ENCODE measurements around the gene FKBP14. TPM values are rescaled to one million over a fixed set of nuclear protein-coding genes. Genes with fewer than 3 reads are reported as not detected.

Gene FKBP14
- total RNA-seq = 12.8 TPM

GRCh38 chr7:30026229-30027064 lies at the start of gene FKBP14:
FKBP14 (minus strand) TSS chr7:30026702; CDS start chr7:30026508, 194 bp downstream.

GRCh38 chr7:30028216-30028748 lies 1.8 kb upstream of the FKBP14 start, which contains the start of gene PLEKHA8:
PLEKHA8 (plus strand) TSS chr7:30028412; CDS start chr7:30028763, 351 bp downstream.

DNA sequence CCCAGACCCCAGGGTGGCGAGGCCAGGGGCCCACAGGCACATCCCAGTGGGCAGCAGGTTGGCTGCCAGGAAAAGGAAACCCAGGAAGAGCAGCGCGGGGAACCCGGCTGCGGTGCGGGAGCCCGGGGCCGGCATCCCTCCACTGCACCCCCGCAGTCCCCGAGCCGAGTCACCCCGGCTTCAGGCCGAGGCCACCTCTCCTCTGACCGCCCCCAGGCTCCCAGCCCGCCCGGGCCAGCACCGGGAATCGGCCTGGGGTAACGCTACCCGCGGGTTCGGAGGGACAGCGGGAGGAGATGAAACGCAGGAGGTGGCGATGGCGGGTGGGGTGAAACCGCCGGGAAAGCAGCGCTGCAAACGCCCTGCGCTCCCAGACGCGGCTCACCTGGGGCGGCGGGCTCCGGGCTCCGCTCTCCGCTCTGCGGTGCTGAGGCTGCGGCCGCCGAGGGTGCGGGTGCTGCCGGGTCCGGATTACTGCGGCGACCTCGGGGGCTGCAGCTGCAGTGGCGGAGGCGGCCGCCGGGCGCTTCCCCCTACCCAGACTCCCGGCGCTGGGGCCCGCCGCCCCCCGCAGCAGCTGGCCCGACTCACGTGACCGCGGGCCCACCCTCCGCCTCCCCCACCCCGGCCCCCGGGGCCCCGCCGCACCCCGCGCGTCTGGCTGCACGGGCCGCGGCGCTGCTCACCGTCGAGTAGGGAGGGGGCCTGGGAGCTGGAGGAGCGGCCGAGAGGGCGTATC lies 37.1 kb downstream of the FKBP14 start, which contains the start of gene SCRN1:
Gene SCRN1, minus strand, starts transcription at position 545 of the 739 bp plus-strand sequence. CDS start 20,734 bp downstream, outside the sequence.

Other genes starting within 250 kb of the FKBP14 start
- 1.5 TPM for gene WIPF3, start 220.2 kb downstream of the FKBP14 start, total RNA-seq
- 39.9 TPM for gene SCRN1, start 36.9 kb downstream of the FKBP14 start, total RNA-seq
- gene PLEKHA8, start 1.7 kb upstream of the FKBP14 start, total RNA-seq = 15.7 TPM
- 78.1 TPM for gene MTURN, start 108.3 kb upstream of the FKBP14 start, total RNA-seq

All from metanephros (tissue), 1 donor.